Right cardiac atrium (tissue), 5 donors: Measurements from ENCODE around the gene PRKN. TPM values are rescaled to one million over a fixed set of nuclear protein-coding genes. Genes with fewer than 3 reads are reported as not detected.

ENCODE experiments used
- ATAC-seq, 2 donors: fragments of 200-7000 bp; cut with Tn5 transposase; one replicate each; pipeline versions ENCODE4 v1.8.0 to v1.9.1; 2020; ENCODE audit warnings: moderate library complexity in 2 of 2, mild to moderate bottlenecking in 1 of 2
- DNase-seq, 3 donors: peaks; one replicate each; pipeline ENCODE4 v3.0.0-alpha.2; 2020
- H3K27ac ChIP-seq: one replicate; pipeline ENCODE4 v1.5.1; 2013; ENCODE audit warnings: mild to moderate bottlenecking, low read length, control low read depth, moderate library complexity
- H3K27me3 ChIP-seq: one replicate; pipeline ENCODE4 v1.6.1; 2013; ENCODE audit not compliant: control insufficient read depth, insufficient read depth
- H3K4me1 ChIP-seq: one replicate; pipeline ENCODE4 v1.6.1; 2013; ENCODE audit warnings: low read length; ENCODE audit not compliant: control insufficient read depth, insufficient read depth
- H3K4me3 ChIP-seq: one replicate; pipeline ENCODE4 v1.5.1; 2013; ENCODE audit warnings: low read length, control low read depth
- H3K9me3 ChIP-seq: one replicate; pipeline ENCODE4 v1.6.1; 2013; ENCODE audit warnings: low read length; ENCODE audit not compliant: control insufficient read depth
- WGBS: extraction: QIAGEN DNeasy Blood & Tissue Kit; methylation state at CpG from one replicate; pipeline ENCODE4 v1.1.7; 2013; 5-methylcytosine and 5-hydroxymethylcytosine counted together
- intact Hi-C, 4 donors: fragments of 100-400 bp; cut with DNase I; formaldehyde crosslinking; loops; one replicate each; pipeline versions ENCODE4 v1.11.0 to v1.14.0; 2022 to 2023
- polyA plus RNA-seq: library from polyadenylated mRNA; stranded (reverse); fragments of 200-250 nt; gene quantifications from one replicate; pipeline ENCODE4 v1.2.3, GENCODE V29; 2013
- total RNA-seq, 4 donors: library from RNA; stranded (reverse); fragmentation: NEBNext Ultra II Directional; extraction: Animal tissue kit (Norgen Biotek cat#: 25700); gene quantifications; one replicate each; pipeline ENCODE4 v1.2.1, GENCODE V29; 2021
- donor health status: healthy with polysubstance abuse.
- donor health status: DM: no; HTN: yes; CAD: no.
- donor health status: DM: no; HTN: no; CAD: no.
- donor health status: DM: no; HTN: yes; CAD: no; lungs with severe emphysema.
- donor health status: DM: yes; HTN: yes; CAD: no.

The PRKN gene
- total and polyA plus RNA-seq, 5 donors, result 9.6 to 33.0 (median 24.8) TPM

DNA sequence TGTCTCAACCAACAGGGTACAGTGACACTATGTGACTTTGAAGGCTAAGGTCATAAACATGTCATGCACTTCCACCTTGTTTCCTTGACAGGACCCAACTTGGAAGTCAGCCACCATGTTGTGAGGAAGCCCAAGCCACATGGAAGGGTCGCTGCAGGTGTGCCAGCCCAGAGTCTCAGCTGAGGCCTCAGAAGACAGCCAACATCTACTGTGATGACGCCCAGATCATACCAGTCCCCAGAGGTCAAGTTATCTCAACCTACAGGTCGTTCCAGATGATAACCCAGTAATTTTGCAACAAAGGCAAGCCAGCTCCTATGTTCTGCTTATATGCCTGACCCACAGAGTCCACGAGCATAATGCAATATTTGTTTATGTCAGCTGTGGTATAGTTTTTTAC is 1077.7 kb downstream of the PRKN start:
- intact Hi-C loops, result no loop called here
- WGBS, result 75% methylated on average over 4 of the region's 4 CpGs
- no peak for ATAC-seq

DNA sequence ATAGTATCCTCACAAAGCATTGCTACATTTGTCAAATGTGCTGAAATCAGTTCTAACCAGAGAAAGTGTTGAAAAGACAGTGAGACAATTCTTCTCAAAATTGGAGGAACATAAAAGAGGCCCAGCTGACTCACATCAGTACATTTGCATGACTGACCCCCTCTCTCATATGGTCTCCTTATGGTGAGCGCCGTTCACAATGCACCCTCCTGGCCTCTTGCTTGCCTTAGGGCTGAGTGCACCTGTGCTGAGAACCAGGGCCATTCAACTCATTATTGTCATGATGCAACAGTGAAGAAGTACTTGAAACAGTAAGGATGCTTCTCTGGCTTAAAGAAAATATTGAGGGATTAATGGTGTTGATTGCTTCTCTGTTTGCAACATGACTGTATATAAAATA is 1078.5 kb downstream of the PRKN start:
- peaks cover 3% of the 10 kb centered on the region for H3K9me3 ChIP-seq
- H3K27ac ChIP-seq, result no peak overlapping the region
- H3K27me3 ChIP-seq, result no peaks in the 10 kb centered on the region
- no peaks in the 10 kb centered on the region for H3K4me1 ChIP-seq
- intact Hi-C loops, result no loop called here
- 88% methylated on average over 2 of the region's 2 CpGs for WGBS
- H3K4me3 ChIP-seq, result no peak overlapping the region
- DNase-seq (no peak), ATAC-seq (no peak)

More for the DNA sequence above, 1077.7 kb downstream of the PRKN start:
- Histone ChIP-seq H3K9me3 (peaks cover 3% of the 10 kb centered on the region), H3K27ac (no peak overlapping the region), H3K4me3 (no peak overlapping the region), H3K4me1 (no peaks in the 10 kb centered on the region), H3K27me3 (no peaks in the 10 kb centered on the region)
- no peak for DNase-seq

DNA sequence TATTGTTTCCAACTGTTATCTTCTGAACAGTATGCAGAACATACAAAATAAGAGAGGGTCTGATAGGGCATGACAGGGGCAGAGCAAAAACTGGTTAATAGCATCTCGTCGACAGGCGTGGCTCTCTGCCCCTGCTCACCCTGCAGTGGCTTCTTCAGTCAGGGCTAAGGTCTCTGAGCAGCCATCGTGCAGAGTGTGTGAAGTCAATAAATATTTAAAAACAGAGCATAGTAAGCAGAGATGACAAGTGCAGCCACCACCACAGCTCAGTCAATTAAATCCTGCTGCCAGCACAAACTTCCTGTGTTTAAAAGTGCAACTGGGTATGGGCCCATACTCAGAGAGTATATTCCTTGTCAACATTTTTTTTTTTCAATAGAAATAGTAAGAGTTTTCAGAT is 1080.3 kb downstream of the PRKN start:
- WGBS, result 65% methylated on average over 4 of the region's 4 CpGs
- Histone ChIP-seq H3K4me3 (no peak overlapping the region), H3K27me3 (no peaks in the 10 kb centered on the region), H3K9me3 (peaks cover 3% of the 10 kb centered on the region), H3K4me1 (no peaks in the 10 kb centered on the region), H3K27ac (no peak overlapping the region)
- DNase-seq, result no peak
- ATAC-seq, result no peak
- intact Hi-C loops, result no loop called here

DNA sequence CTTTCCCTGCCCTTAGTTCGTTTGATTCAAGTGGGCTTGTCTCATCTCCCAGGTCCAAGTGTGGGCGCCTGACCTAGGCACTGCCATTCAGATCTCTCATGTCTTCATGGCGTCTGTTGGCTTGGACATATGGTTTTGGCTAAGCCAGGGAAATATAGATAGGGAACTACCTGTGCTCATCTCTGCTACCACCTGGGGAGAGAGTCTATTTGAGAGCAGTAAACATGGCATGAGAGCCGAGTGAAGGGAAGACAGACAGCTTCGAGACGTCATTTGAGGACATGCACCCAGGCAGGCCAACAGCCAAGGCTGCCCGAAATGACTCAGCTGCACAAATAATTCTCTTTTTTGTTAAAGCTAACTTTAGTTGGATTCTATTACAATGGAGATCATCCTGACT is 1083.0 kb downstream of the PRKN start:
- DNase-seq, result no peak
- 70% methylated on average over 7 of the region's 7 CpGs for WGBS
- Histone ChIP-seq H3K27ac (no peak overlapping the region), H3K4me3 (no peak overlapping the region), H3K4me1 (no peaks in the 10 kb centered on the region), H3K9me3 (no peaks in the 10 kb centered on the region), H3K27me3 (no peaks in the 10 kb centered on the region)
- no peak for ATAC-seq
- intact Hi-C loops, result no loop called here

DNA sequence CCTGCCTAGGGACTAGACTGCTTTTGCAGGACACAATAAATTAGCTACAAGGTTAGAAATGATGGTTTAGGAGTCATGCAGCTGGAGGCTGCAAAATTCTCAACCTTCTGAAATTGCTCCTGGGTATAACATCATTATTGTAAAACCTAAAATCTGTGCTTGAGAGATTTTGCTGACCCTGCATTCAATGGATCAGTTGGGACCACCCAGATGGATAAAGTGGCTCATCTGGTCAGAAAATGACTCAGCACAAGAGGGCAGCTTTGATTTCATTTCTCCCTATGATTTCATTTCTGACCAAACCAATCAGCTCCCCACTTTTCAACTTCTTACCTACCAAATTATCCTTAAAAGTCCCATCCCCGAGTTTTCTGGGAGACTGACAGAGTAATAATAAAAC is 1086.4 kb downstream of the PRKN start:
- no peak overlapping the region for H3K27ac ChIP-seq
- intact Hi-C loops, result no loop called here
- H3K4me1 ChIP-seq, result no peaks in the 10 kb centered on the region
- DNase-seq (no peak), ATAC-seq (no peak)
- no peaks in the 10 kb centered on the region for H3K27me3 ChIP-seq
- WGBS, result 88% methylated on average over 1 of the region's 1 CpG
- no peaks in the 10 kb centered on the region for H3K9me3 ChIP-seq
- no peak overlapping the region for H3K4me3 ChIP-seq

DNA sequence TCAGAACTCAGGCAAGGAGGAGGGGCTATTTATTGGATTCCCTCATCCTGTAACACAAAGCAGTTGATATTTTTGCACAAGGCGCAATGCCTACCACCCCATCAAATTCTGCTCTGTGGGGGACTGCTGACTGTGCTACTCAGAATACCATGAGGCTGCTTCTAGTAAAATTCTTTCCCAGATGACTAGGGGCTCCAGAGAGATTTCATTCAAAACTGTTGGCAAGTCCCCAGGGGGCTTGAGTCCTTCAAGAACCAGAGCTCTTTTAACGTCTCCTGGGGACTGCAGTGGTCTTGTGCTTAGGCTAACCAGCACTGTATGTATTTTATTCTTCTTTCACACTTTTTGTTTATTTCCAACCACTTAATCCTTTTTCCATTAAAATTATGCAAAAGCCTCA is 1087.8 kb downstream of the PRKN start:
- Histone ChIP-seq H3K27ac (no peak overlapping the region), H3K9me3 (no peaks in the 10 kb centered on the region), H3K4me3 (no peak overlapping the region), H3K4me1 (no peaks in the 10 kb centered on the region), H3K27me3 (no peaks in the 10 kb centered on the region)
- intact Hi-C loops, result no loop called here
- DNase-seq (no peak), ATAC-seq (no peak)
- 70% methylated on average over 2 of the region's 2 CpGs for WGBS

DNA sequence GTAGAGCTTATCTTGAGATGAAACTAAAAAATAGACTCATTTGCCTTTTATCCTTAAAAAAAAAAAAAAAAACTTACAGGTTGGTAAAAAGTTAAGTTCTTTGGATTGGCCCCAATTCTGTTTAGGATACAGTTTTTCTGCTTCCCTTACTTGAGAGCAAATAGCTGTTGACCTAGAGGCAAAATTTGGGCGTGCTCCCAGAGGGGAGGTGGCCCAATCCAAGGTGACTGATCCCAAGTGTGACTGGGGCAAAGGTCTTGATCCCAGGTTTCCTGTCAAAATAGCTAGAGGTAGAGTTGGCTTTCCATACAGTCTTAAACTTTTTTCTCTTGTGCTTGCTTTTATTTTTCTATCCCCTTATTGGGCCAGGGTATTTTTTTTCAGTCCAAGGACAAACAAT is 1089.9 kb downstream of the PRKN start:
- intact Hi-C loops, result no loop called here
- 80% methylated on average over 1 of the region's 1 CpG for WGBS

DNA sequence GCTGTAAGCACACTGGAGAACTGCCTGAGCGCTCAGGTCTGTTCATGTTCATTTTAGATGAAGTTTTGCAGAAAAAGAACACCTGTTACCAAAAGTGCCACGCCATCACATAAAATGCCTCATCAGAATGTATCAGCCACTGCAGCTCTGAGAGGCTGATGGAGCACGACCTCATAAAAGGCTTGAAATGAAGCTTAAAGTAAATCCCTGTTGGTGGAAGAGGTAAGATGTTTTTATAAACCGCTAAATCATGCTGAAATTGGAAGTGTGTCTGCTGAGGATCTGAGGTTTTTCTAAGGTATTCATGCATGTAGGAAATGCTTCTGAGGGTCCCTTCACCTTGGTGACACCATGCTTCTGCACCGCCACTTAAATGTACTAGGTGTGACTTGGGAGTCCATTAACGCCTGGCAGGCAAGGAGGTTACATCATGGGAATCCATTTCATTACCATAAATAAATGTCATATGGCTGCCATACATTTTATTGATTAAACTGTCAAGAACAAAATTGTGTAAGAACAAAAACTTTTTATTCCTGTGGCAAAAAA is 1090.6 kb downstream of the PRKN start:
- DNase-seq (no peak), ATAC-seq (no peak)
- Histone ChIP-seq H3K27me3 (no peaks in the 10 kb centered on the region), H3K4me3 (no peak overlapping the region), H3K27ac (no peak overlapping the region), H3K4me1 (no peaks in the 10 kb centered on the region), H3K9me3 (no peaks in the 10 kb centered on the region)
- intact Hi-C loops, result no loop called here
- WGBS, result 92% methylated on average over 6 of the region's 6 CpGs

More for the DNA sequence above, 1089.9 kb downstream of the PRKN start:
- no peak overlapping the region for H3K4me3 ChIP-seq
- H3K27me3 ChIP-seq, result no peaks in the 10 kb centered on the region
- no peak overlapping the region for H3K27ac ChIP-seq
- ATAC-seq (no peak), DNase-seq (no peak)
- H3K4me1 ChIP-seq, result no peaks in the 10 kb centered on the region
- H3K9me3 ChIP-seq, result no peaks in the 10 kb centered on the region

DNA sequence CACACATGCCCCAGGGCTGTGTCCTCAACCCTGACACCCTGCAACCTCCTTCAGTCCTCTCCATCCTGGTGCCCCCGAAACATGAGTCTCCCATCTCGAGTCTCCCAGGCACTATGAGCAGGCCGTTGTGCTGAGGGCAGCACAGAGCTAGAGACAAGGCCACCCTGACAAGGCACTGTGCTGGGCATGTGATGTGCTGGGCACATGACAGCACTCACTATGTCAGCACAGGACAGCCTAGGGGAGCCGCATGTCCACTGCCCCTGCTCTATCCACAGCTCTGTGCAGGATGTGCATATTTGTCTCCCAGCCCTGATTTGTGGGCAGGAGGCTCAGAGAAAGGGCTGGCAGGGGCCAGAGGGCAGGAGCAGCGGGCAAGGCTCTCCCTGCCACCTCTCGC is 1091.6 kb downstream of the PRKN start:
- WGBS, result 92% methylated on average over 6 of the region's 6 CpGs
- DNase-seq (no peak), ATAC-seq (peak in 1 of 2 donors; percentile 11)
- H3K4me1 ChIP-seq, result peaks cover under 1% of the 10 kb centered on the region
- H3K4me3 ChIP-seq, result no peak overlapping the region
- no peak overlapping the region for H3K27ac ChIP-seq
- no peaks in the 10 kb centered on the region for H3K9me3 ChIP-seq
- intact Hi-C loops, result no loop called here
- H3K27me3 ChIP-seq, result no peaks in the 10 kb centered on the region

DNA sequence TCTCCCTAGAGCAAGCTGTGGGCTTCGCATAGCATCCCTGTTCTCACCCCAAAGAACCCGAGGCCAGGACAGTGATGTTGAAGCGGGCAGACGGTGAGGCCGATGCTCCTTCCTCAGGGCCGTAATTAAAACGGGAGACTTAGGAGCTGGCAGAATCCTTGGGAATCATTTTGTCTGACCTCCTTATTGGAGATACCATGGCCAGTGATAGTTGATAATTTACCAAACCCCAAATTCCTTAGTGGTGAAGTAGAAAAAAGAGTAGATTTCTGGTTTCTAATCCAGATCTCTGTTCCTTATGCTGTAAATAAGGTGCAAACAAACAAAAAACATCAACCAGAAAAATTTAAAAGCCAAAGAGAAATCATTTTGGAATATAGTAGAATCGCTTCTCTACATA is 1092.7 kb downstream of the PRKN start:
- Histone ChIP-seq H3K4me1 (peaks cover 3% of the 10 kb centered on the region), H3K27me3 (no peaks in the 10 kb centered on the region), H3K4me3 (no peak overlapping the region), H3K27ac (no peak overlapping the region), H3K9me3 (no peaks in the 10 kb centered on the region)
- 88% methylated on average over 8 of the region's 8 CpGs for WGBS
- ATAC-seq (no peak), DNase-seq (no peak)
- intact Hi-C loops, result no loop called here

DNA sequence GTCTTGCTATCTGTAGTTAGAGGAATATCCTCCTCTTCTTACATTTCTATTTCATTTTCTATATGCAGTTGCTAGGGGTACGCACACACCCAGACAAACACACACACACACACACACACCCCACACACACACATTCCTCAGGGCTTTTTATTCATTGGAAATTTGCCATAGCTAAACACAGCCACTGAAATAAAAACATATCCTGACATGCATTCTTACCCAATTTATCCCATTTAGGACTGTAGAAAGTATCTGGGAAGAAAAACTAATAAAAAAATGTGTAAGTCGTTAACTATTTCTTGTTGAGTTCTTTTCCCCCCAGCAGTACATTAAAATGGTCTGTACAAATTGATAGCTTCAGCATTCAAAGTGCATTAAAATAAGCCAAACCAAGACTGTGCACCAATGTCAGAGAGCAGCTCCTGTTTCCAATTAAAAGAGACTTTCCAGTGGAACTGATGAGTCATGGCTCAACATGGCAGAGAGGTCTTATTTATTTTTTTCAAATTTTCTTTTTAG is 1095.8 kb downstream of the PRKN start:
- H3K4me1 ChIP-seq, result peaks cover 3% of the 10 kb centered on the region
- WGBS, result 34% methylated on average over 2 of the region's 2 CpGs
- intact Hi-C loops, result no loop called here
- no peaks in the 10 kb centered on the region for H3K9me3 ChIP-seq
- ATAC-seq (peak in 1 of 2 donors; percentile 33), DNase-seq (no peak)
- H3K4me3 ChIP-seq, result no peak overlapping the region
- H3K27me3 ChIP-seq, result no peaks in the 10 kb centered on the region
- H3K27ac ChIP-seq, result no peak overlapping the region

DNA sequence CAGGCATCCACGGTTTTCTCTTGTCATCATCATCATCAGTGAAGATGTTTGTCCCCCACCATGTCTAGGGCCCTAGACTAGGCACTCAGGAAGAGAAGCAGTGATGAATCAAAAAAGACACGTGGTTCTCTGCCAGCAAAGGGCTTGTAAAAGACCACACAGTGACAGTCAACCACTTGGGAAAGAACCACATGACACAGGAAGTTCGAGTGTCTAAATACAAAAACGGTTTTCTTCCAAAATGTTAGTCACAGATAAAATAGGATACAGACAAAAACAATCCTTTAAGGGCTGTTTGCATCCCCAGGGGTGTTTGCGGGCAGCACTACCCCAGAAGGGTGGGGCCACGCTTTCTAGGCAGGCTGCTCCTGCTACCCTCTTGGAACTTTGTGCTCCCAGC is 1096.9 kb downstream of the PRKN start:
- WGBS, result 50% methylated on average over 6 of the region's 6 CpGs
- H3K27ac ChIP-seq, result no peak overlapping the region
- H3K27me3 ChIP-seq, result no peaks in the 10 kb centered on the region
- no peak overlapping the region for H3K4me3 ChIP-seq
- ATAC-seq, result no peak
- H3K4me1 ChIP-seq, result peaks cover 3% of the 10 kb centered on the region
- no peak for DNase-seq
- intact Hi-C loops, result no loop called here
- no peaks in the 10 kb centered on the region for H3K9me3 ChIP-seq
